Keratinocyte (primary cell): ENCODE results near the gene ZNF823. TPM values are rescaled to one million over a fixed set of nuclear protein-coding genes. Genes with fewer than 3 reads are reported as not detected.

Experiments used
- DNase-seq: peaks from one replicate; pipeline ENCODE4 v3.0.0-alpha.2; 2011; ENCODE audit warnings: low read depth, missing footprints, low spot score
- FAIRE-seq: peaks from 2 replicates; lab custom pipeline; 2011; peaks lifted over from hg19 to GRCh38; lab: Jason Lieb, UNC
- H2AFZ ChIP-seq: 2 replicates; pipeline ENCODE4 v1.6.0; 2012; ENCODE audit warnings: low read length, control low read depth, inconsistent platforms; ENCODE audit not compliant: control insufficient read depth
- H3K27ac ChIP-seq: 2 replicates; pipeline ENCODE4 v1.5.1; 2011; ENCODE audit warnings: low read length; ENCODE audit not compliant: control insufficient read depth, insufficient read depth
- H3K27me3 ChIP-seq: 3 replicates; pipeline ENCODE4 v1.6.0; 2011; ENCODE audit warnings: low read length; ENCODE audit not compliant: control insufficient read depth, insufficient read depth; ENCODE audit errors: extremely low read depth
- H3K36me3 ChIP-seq, 2 experiments: 2 replicates in 1 of 2; 3 replicates in 1 of 2; pipeline ENCODE4 v1.5.1; 2011; ENCODE audit warnings: low read length in 2 of 2, mild to moderate bottlenecking in 1 of 2; ENCODE audit not compliant: control insufficient read depth in 2 of 2, insufficient read depth in 2 of 2; ENCODE audit errors: extremely low read depth in 1 of 2
- H3K4me1 ChIP-seq: 3 replicates; pipeline ENCODE4 v1.5.1; 2011; ENCODE audit warnings: low read length; ENCODE audit not compliant: control insufficient read depth, insufficient read depth; ENCODE audit errors: extremely low read depth
- H3K4me2 ChIP-seq: 3 replicates; pipeline ENCODE4 v1.6.0; 2011; ENCODE audit warnings: low read depth, low read length; ENCODE audit not compliant: control insufficient read depth, insufficient read depth; ENCODE audit errors: extremely low read depth
- H3K4me3 ChIP-seq, 3 experiments: fragments of 200-600 bp in 1 of 3; sonication (generic) in 1 of 3; 2 replicates in 2 of 3; 3 replicates in 1 of 3; pipeline ENCODE4 v1.5.1; 2011 to 2016; ENCODE audit warnings: low read length in 3 of 3, mild to moderate bottlenecking in 3 of 3, control low read depth in 2 of 3, inconsistent platforms in 1 of 3, low read depth in 1 of 3, mixed read lengths in 1 of 3, mixed run types in 1 of 3, moderate library complexity in 1 of 3; ENCODE audit not compliant: control insufficient read depth in 2 of 3, insufficient read depth in 2 of 3; ENCODE audit errors: extremely low read depth in 1 of 3
- H3K79me2 ChIP-seq: 2 replicates; pipeline ENCODE4 v1.6.0; 2012; ENCODE audit warnings: low read length; ENCODE audit not compliant: control insufficient read depth, insufficient read depth
- H3K9ac ChIP-seq: 3 replicates; pipeline ENCODE4 v1.6.0; 2011; ENCODE audit warnings: low read length; ENCODE audit not compliant: control insufficient read depth, insufficient read depth; ENCODE audit errors: extremely low read depth
- H3K9me1 ChIP-seq: 3 replicates; pipeline ENCODE4 v1.6.0; 2011; ENCODE audit warnings: low read length; ENCODE audit not compliant: control insufficient read depth, insufficient read depth; ENCODE audit errors: extremely low read depth
- H3K9me3 ChIP-seq: 2 replicates; pipeline ENCODE4 v1.5.1; 2012; ENCODE audit warnings: low read depth, low read length; ENCODE audit not compliant: control insufficient read depth
- H4K20me1 ChIP-seq: 3 replicates; pipeline ENCODE4 v1.6.0; 2011; ENCODE audit warnings: low read length; ENCODE audit not compliant: control insufficient read depth, insufficient read depth; ENCODE audit errors: extremely low read depth
- EZH2 ChIP-seq: IDR thresholded peaks from one replicate; pipeline ENCODE4 v1.6.1; 2012; ENCODE audit warnings: inconsistent platforms, mild to moderate bottlenecking, low read length, moderate library complexity
- dilution Hi-C: fragments of 300-500 bp; cut with MboI; formaldehyde crosslinking; loops from one replicate; pipeline ENCODE4 v1.7.0; 2020; ENCODE audit warnings: low sequenced_read_pairs; ENCODE audit not compliant: extremely low pct_ligation_motif_present
- polyA plus RNA-seq, 5 experiments: library from polyadenylated mRNA; depleted of rRNA in 3 of 5; stranded (reverse) in 3 of 5; stranded (forward) in 1 of 5; unstranded in 1 of 5; fragments of >200 nt; gene quantifications; 1 replicate in 1 of 5; 2 replicates in 3 of 5; 3 replicates in 1 of 5; pipeline versions ENCODE4 v1.2.1 to v1.2.3, GENCODE V29; 2011 to 2012; ENCODE audit warnings: missing spikeins in 2 of 5, low read depth in 1 of 5, low replicate concordance in 1 of 5
- small RNA-seq, 3 experiments: library from RNA; depleted of rRNA; stranded (forward); fragments of <200 nt; gene quantifications; one replicate each; pipeline ENCODE3, GENCODE V24; 2012; ENCODE audit warnings: low read depth in 3 of 3, low replicate concordance in 1 of 3; ENCODE audit not compliant: insufficient read length in 3 of 3
- TF ChIP-seq, protein P1 (sequence below), 3 experiments: IDR thresholded peaks in 1 of 3; conservative IDR thresholded peaks in 1 of 3; optimal IDR thresholded peaks in 1 of 3; 2 replicates in 2 of 3; 3 replicates in 1 of 3; pipeline versions ENCODE3 to v1.5.1; 2011; ENCODE audit warnings: low read length in 3 of 3, mild to moderate bottlenecking in 3 of 3, moderate library complexity in 2 of 3, control low read depth in 1 of 3, inconsistent platforms in 1 of 3; ENCODE audit not compliant: insufficient read depth in 2 of 3; ENCODE audit errors: extremely low read depth in 1 of 3

The ZNF823 gene
- polyA plus RNA-seq, 1 donor (not counting 4 experiments of a cell fraction or from before 2014, with no cell fraction given) = 6.3 TPM

- dilution Hi-C loops = no loop called here
- DNase-seq (no peak), FAIRE-seq (no peak)
- Histone ChIP-seq H3K9me1 (no peaks in the 10 kb centered on the region), H3K9me3 (no peaks in the 10 kb centered on the region), H3K4me3 (peak overlapping the region; percentile 6 to 39 (median 30)), H2AFZ (peak overlapping the region; percentile 8), H3K4me2 (peak overlapping the region; percentile 50), H3K27me3 (no peaks in the 10 kb centered on the region), H3K27ac (no peak overlapping the region), H3K36me3 (no peaks in the 10 kb centered on the region), H3K9ac (no peak overlapping the region), H3K79me2 (no peaks in the 10 kb centered on the region), H3K4me1 (no peaks in the 10 kb centered on the region), H4K20me1 (no peaks in the 10 kb centered on the region)
- TF ChIP-seq, protein P1, sequence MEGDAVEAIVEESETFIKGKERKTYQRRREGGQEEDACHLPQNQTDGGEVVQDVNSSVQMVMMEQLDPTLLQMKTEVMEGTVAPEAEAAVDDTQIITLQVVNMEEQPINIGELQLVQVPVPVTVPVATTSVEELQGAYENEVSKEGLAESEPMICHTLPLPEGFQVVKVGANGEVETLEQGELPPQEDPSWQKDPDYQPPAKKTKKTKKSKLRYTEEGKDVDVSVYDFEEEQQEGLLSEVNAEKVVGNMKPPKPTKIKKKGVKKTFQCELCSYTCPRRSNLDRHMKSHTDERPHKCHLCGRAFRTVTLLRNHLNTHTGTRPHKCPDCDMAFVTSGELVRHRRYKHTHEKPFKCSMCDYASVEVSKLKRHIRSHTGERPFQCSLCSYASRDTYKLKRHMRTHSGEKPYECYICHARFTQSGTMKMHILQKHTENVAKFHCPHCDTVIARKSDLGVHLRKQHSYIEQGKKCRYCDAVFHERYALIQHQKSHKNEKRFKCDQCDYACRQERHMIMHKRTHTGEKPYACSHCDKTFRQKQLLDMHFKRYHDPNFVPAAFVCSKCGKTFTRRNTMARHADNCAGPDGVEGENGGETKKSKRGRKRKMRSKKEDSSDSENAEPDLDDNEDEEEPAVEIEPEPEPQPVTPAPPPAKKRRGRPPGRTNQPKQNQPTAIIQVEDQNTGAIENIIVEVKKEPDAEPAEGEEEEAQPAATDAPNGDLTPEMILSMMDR (optimal IDR thresholded peaks at IDR 0.05 in 1 of 3, IDR thresholded peaks at IDR 0.05 in 1 of 3, conservative IDR thresholded peaks at IDR 0.05 in 1 of 3; ENCODE audit: extremely low read depth in 1 of 3, insufficient read depth in 2 of 3, low read length in 3 of 3) = peak; percentile 49 to 71 (median 63)
- no peak for TF ChIP-seq EZH2
Observed at GRCh38 chr19:11673608-11674041, 65.1 kb downstream of the ZNF823 start.

Small RNA genes within 50 kb of the gene (small RNA-seq; reads per million reads assigned to genes)
- 0 reads per million in 3 experiments for gene ZNF833P

Other genes with a start within 250 kb of the ZNF823 start
- 3.7 to 5.8 TPM (median 3.8 TPM) in 3 replicates for gene ZNF653, start 233.1 kb downstream of the ZNF823 start, polyA plus RNA-seq
- gene ECSIT, start 209.8 kb downstream of the ZNF823 start, polyA plus RNA-seq = 16.0 to 18.8 TPM (median 18.3 TPM) in 3 replicates
- gene CNN1, start 200.1 kb downstream of the ZNF823 start, polyA plus RNA-seq = 0.16 TPM in 1 of 3 replicates, not detected in the others
- 45.3 to 96.1 TPM (median 47.5 TPM) in 3 replicates for gene ELOF1, start 179.7 kb downstream of the ZNF823 start, polyA plus RNA-seq
- gene ACP5, start 161.3 kb downstream of the ZNF823 start, polyA plus RNA-seq = 10.3 to 35.5 TPM (median 15.0 TPM) in 3 replicates
- 6.3 to 8.5 TPM (median 7.6 TPM) in 3 replicates for gene ZNF627, start 141.5 kb downstream of the ZNF823 start, polyA plus RNA-seq
- 1.8 to 3.1 TPM (median 3.1 TPM) in 3 replicates for gene ZNF441, start 28.1 kb upstream of the ZNF823 start, polyA plus RNA-seq
- 0.36 to 1.3 TPM (median 0.76 TPM) in 3 replicates for gene ZNF491, start 59.6 kb upstream of the ZNF823 start, polyA plus RNA-seq
- 4.7 to 10.7 TPM (median 6.6 TPM) in 3 replicates for gene ZNF440, start 75.3 kb upstream of the ZNF823 start, polyA plus RNA-seq
- gene ZNF439, start 109.8 kb upstream of the ZNF823 start, polyA plus RNA-seq = 0.52 to 0.86 TPM (median 0.71 TPM) in 3 replicates
- 0.56 to 0.97 TPM (median 0.84 TPM) in 3 replicates for gene ZNF69, start 148.8 kb upstream of the ZNF823 start, polyA plus RNA-seq
- 3.8 to 8.5 TPM (median 4.9 TPM) in 3 replicates for gene ZNF700, start 186.2 kb upstream of the ZNF823 start, polyA plus RNA-seq
- 1.2 to 2.3 TPM (median 1.3 TPM) in 3 replicates for gene ZNF763, start 226.1 kb upstream of the ZNF823 start, polyA plus RNA-seq